ENCODE measurements around the gene CLRN2.

- TF ChIP-seq ZNF239 (tag by site-specific recombination; IDR thresholded peaks at IDR 0.05) (no peak), ZNF121 (tag by site-specific recombination; IDR thresholded peaks at IDR 0.05) (no peak), BCL11A (tag by site-specific recombination; IDR thresholded peaks at IDR 0.05; ENCODE audit: low read depth) (no peak), ZNF10 (tag by site-specific recombination; IDR thresholded peaks at IDR 0.05) (no peak), ZNF747 (tag by site-specific recombination; IDR thresholded peaks at IDR 0.05) (no peak), CTCF (tag by site-specific recombination; IDR thresholded peaks at IDR 0.05) (no peak), ZNF704 (tag by site-specific recombination; IDR thresholded peaks at IDR 0.05) (no peak), HOXA7 (CRISPR knock-in tag; IDR thresholded peaks at IDR 0.05; ENCODE audit: borderline replicate concordance) (no peak), ZNF394 (tag by site-specific recombination; IDR thresholded peaks at IDR 0.05; ENCODE audit: borderline replicate concordance) (peak; percentile 78; the same call in 1 of the 2 replicates), ZNF792 (tag by site-specific recombination; IDR thresholded peaks at IDR 0.05) (no peak)
- TF ChIP-seq, protein P1, sequence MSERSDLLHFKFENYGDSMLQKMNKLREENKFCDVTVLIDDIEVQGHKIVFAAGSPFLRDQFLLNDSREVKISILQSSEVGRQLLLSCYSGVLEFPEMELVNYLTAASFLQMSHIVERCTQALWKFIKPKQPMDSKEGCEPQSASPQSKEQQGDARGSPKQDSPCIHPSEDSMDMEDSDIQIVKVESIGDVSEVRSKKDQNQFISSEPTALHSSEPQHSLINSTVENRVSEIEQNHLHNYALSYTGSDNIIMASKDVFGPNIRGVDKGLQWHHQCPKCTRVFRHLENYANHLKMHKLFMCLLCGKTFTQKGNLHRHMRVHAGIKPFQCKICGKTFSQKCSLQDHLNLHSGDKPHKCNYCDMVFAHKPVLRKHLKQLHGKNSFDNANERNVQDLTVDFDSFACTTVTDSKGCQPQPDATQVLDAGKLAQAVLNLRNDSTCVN (tag by site-specific recombination; optimal IDR thresholded peaks at IDR 0.05): no peak
Observed at GRCh38 chr4:17468619-17469221, 46.2 kb upstream of the CLRN2 start.
